Colonic mucosa (tissue), 4 donors: ENCODE measurements around the gene RASD1. TPM values are rescaled to one million over a fixed set of nuclear protein-coding genes. Genes with fewer than 3 reads are reported as not detected.
"Not testable (repeated sequence)": the region's sequence is repeated elsewhere in the genome, so short reads cannot be mapped to it uniquely, and the experiment has no call there.

Experiments
- DNase-seq: peaks from one replicate; pipeline ENCODE4 v3.0.0-alpha.2; 2020
- H3K27ac ChIP-seq: fragments of 200-600 bp; one replicate; pipeline ENCODE4 v1.8.0; 2021
- H3K27me3 ChIP-seq: fragments of 200-600 bp; one replicate; pipeline ENCODE4 v1.8.0; 2021
- H3K36me3 ChIP-seq: fragments of 200-600 bp; one replicate; pipeline ENCODE4 v1.8.0; 2021
- H3K4me1 ChIP-seq: fragments of 200-600 bp; one replicate; pipeline ENCODE4 v1.8.0; 2021; ENCODE audit warnings: mild to moderate bottlenecking
- H3K4me3 ChIP-seq: fragments of 200-600 bp; one replicate; pipeline ENCODE4 v1.8.0; 2021
- H3K9ac ChIP-seq, 2 donors: one replicate each; pipeline ENCODE4 v1.7.0; 2013; ENCODE audit warnings: control low read depth in 2 of 2, low read depth in 2 of 2, low read length in 2 of 2
- H3K9me3 ChIP-seq: fragments of 200-600 bp; one replicate; pipeline ENCODE4 v1.8.0; 2021
- CTCF ChIP-seq: fragments of 200-600 bp; IDR thresholded peaks from one replicate; pipeline ENCODE4 v1.8.0; 2022; ENCODE audit warnings: antibody characterized with exemption, mild to moderate bottlenecking
- intact Hi-C: fragments of 100-400 bp; cut with DNase I; formaldehyde crosslinking; loops from one replicate; pipeline ENCODE4 v1.14.1; 2022
- total RNA-seq, 2 donors: library from RNA; stranded (reverse); fragmentation: NEBNext Ultra II Directional in 1 of 2; extraction: Animal tissue kit (Norgen Biotek cat#: 25700) in 1 of 2; gene quantifications; one replicate each; pipeline ENCODE4 v1.2.1, GENCODE V29; 2021
- donor health status: healthy.
- donor health status: DM: no; HTN: no; CAD: no.
- donor health status: DM: no; HTN: no; CAD: no.

RASD1 gene
- total RNA-seq, 2 donors from 2014 or later, result 21.6 to 24.9 TPM

- H3K9me3 ChIP-seq, result no peaks in the 10 kb centered on the region
- H3K9ac ChIP-seq, result no peak overlapping the region
- H3K4me1 ChIP-seq, result no peaks in the 10 kb centered on the region
- intact Hi-C loops, result no loop called here
- TF ChIP-seq CTCF, result no peak
- no peaks in the 10 kb centered on the region for H3K36me3 ChIP-seq
- no peaks in the 10 kb centered on the region for H3K27me3 ChIP-seq
- no peak overlapping the region for H3K4me3 ChIP-seq
- DNase-seq, result no peak
- H3K27ac ChIP-seq, result no peak overlapping the region
These were observed 34.0 kb downstream of the RASD1 start for GRCh38 chr17:17462048-17462824.

GRCh38 chr17:17460038-17460437, 36.2 kb downstream of the RASD1 start:
- Histone ChIP-seq H3K9ac (no peak overlapping the region), H3K27me3 (no peaks in the 10 kb centered on the region), H3K27ac (no peak overlapping the region), H3K9me3 (no peaks in the 10 kb centered on the region), H3K36me3 (no peaks in the 10 kb centered on the region), H3K4me1 (no peaks in the 10 kb centered on the region), H3K4me3 (no peak overlapping the region)
- no peak for TF ChIP-seq CTCF
- DNase-seq, result no peak
- intact Hi-C loops, result no loop called here

GRCh38 chr17:17457680-17458079, 38.5 kb downstream of the RASD1 start:
- intact Hi-C loops, result no loop called here
- no peak for DNase-seq
- H3K4me3 ChIP-seq, result no peak overlapping the region
- no peaks in the 10 kb centered on the region for H3K9me3 ChIP-seq
- no peak overlapping the region for H3K27ac ChIP-seq
- TF ChIP-seq CTCF, result no peak
- no peaks in the 10 kb centered on the region for H3K4me1 ChIP-seq
- no peaks in the 10 kb centered on the region for H3K27me3 ChIP-seq
- no peak overlapping the region for H3K9ac ChIP-seq
- no peaks in the 10 kb centered on the region for H3K36me3 ChIP-seq

- Histone ChIP-seq H3K36me3 (no peaks in the 10 kb centered on the region), H3K27me3 (no peaks in the 10 kb centered on the region), H3K27ac (no peak overlapping the region), H3K4me3 (no peak overlapping the region), H3K9ac (no peak overlapping the region), H3K4me1 (no peaks in the 10 kb centered on the region), H3K9me3 (no peaks in the 10 kb centered on the region)
- intact Hi-C loops, result no loop called here
- TF ChIP-seq CTCF, result no peak
- no peak for DNase-seq
These were observed 39.9 kb downstream of the RASD1 start for GRCh38 chr17:17456251-17456650.

- TF ChIP-seq CTCF, result no peak
- no peak for DNase-seq
- intact Hi-C loops, result no loop called here
- H3K27ac ChIP-seq, result no peak overlapping the region
- H3K36me3 ChIP-seq, result no peaks in the 10 kb centered on the region
- no peak overlapping the region for H3K4me3 ChIP-seq
- no peaks in the 10 kb centered on the region for H3K9me3 ChIP-seq
- no peaks in the 10 kb centered on the region for H3K4me1 ChIP-seq
- H3K9ac ChIP-seq, result no peak overlapping the region
- no peaks in the 10 kb centered on the region for H3K27me3 ChIP-seq
These were observed 41.0 kb downstream of the RASD1 start for GRCh38 chr17:17455173-17455572.

GRCh38 chr17:17454700-17455099, 41.5 kb downstream of the RASD1 start:
- H3K9me3 ChIP-seq, H3K27me3 ChIP-seq, H3K36me3 ChIP-seq, H3K9ac ChIP-seq, intact Hi-C loops, H3K4me3 ChIP-seq, DNase-seq, H3K4me1 ChIP-seq, H3K27ac ChIP-seq: not testable (repeated sequence)
